ENCODE results near the gene SLC6A2. TPM values are rescaled to one million over a fixed set of nuclear protein-coding genes. Genes with fewer than 3 reads are reported as not detected.

SLC6A2 gene
- total and polyA plus RNA-seq, 7 donors: 0.04 TPM; not detected in 6

GRCh38 chr16:55660026-55660425 lies 4.2 kb downstream of the SLC6A2 start:
- ATAC-seq (no peak), DNase-seq (no peak)
- no peaks in the 10 kb centered on the region for H3K36me3 ChIP-seq (ENCODE audit: insufficient read depth in 1 of 2, low read depth in 1 of 2)
- 76 to 93% (median 91%) methylated on average over 1 of the region's 1 CpG for WGBS, 3 donors
- intact Hi-C loops (cut with DNase I): no loop called here
- no peak overlapping the region for H3K27ac ChIP-seq
- no peaks in the 10 kb centered on the region for H3K9me3 ChIP-seq
- no peak overlapping the region for H3K4me3 ChIP-seq
- peaks cover 0 to 29% (median 11%) of the 10 kb centered on the region in 3 donors for H3K27me3 ChIP-seq (ENCODE audit: insufficient read depth in 3 of 3, low read length in 2 of 3)
- no peaks in the 10 kb centered on the region for H3K4me1 ChIP-seq
- no peak for TF ChIP-seq CTCF (IDR thresholded peaks at IDR 0.05)

- H3K27ac ChIP-seq: no peak overlapping the region
- ATAC-seq (no peak), DNase-seq (no peak)
- 24 to 55% (median 48%) methylated on average over 2 of the region's 2 CpGs for WGBS, 3 donors
- H3K4me3 ChIP-seq: no peak overlapping the region
- peaks cover 0 to 21% (median 11%) of the 10 kb centered on the region in 3 donors for H3K27me3 ChIP-seq (ENCODE audit: insufficient read depth in 3 of 3, low read length in 2 of 3)
- intact Hi-C loops (cut with DNase I): no loop called here
- no peak for TF ChIP-seq CTCF (IDR thresholded peaks at IDR 0.05)
- no peaks in the 10 kb centered on the region for H3K36me3 ChIP-seq (ENCODE audit: insufficient read depth in 1 of 2, low read depth in 1 of 2)
- no peaks in the 10 kb centered on the region for H3K9me3 ChIP-seq
- H3K4me1 ChIP-seq: no peaks in the 10 kb centered on the region
These were observed 5.0 kb downstream of the SLC6A2 start for GRCh38 chr16:55660828-55661227.

- Histone ChIP-seq H3K27ac (no peak overlapping the region), H3K36me3 (ENCODE audit: insufficient read depth in 1 of 2, low read depth in 1 of 2) (no peaks in the 10 kb centered on the region), H3K4me3 (no peak overlapping the region), H3K4me1 (no peaks in the 10 kb centered on the region), H3K9me3 (no peaks in the 10 kb centered on the region), H3K27me3 (ENCODE audit: insufficient read depth in 3 of 3, low read length in 2 of 3) (peaks cover 0 to 8% (median 3%) of the 10 kb centered on the region in 3 donors)
- TF ChIP-seq CTCF (IDR thresholded peaks at IDR 0.05): no peak
- peak in 1 of 4 donors; percentile 23 for ATAC-seq
- intact Hi-C loops (cut with DNase I): no loop called here
- DNase-seq: no peak
These were observed 6.3 kb downstream of the SLC6A2 start for GRCh38 chr16:55661941-55662643.

- DNase-seq (no peak), ATAC-seq (no peak)
- H3K27me3 ChIP-seq (ENCODE audit: insufficient read depth in 3 of 3, low read length in 2 of 3): peaks cover 0 to 5% (median 0%) of the 10 kb centered on the region in 3 donors
- no peak for TF ChIP-seq CTCF (IDR thresholded peaks at IDR 0.05)
- no peaks in the 10 kb centered on the region for H3K36me3 ChIP-seq (ENCODE audit: insufficient read depth in 1 of 2, low read depth in 1 of 2)
- WGBS, 3 donors: 49 to 56% (median 52%) methylated on average over 5 of the region's 5 CpGs
- intact Hi-C loops (cut with DNase I): no loop called here
- no peak overlapping the region for H3K4me3 ChIP-seq
- H3K9me3 ChIP-seq: no peaks in the 10 kb centered on the region
- H3K4me1 ChIP-seq: no peaks in the 10 kb centered on the region
- no peak overlapping the region for H3K27ac ChIP-seq
These were observed 6.8 kb downstream of the SLC6A2 start for GRCh38 chr16:55662644-55663031.

GRCh38 chr16:55663225-55663624 lies 7.4 kb downstream of the SLC6A2 start:
- ATAC-seq: no peak
- no peak for DNase-seq
- Histone ChIP-seq H3K36me3 (ENCODE audit: insufficient read depth in 1 of 2, low read depth in 1 of 2) (no peaks in the 10 kb centered on the region), H3K27me3 (ENCODE audit: insufficient read depth in 3 of 3, low read length in 2 of 3) (no peaks in the 10 kb centered on the region), H3K9me3 (no peaks in the 10 kb centered on the region), H3K4me3 (no peak overlapping the region), H3K27ac (no peak overlapping the region), H3K4me1 (no peaks in the 10 kb centered on the region)
- WGBS, 3 donors: 93 to 98% (median 95%) methylated on average over 1 of the region's 1 CpG
- intact Hi-C loops (cut with DNase I): no loop called here
- no peak for TF ChIP-seq CTCF (IDR thresholded peaks at IDR 0.05)
